Gastrocnemius medialis (tissue), 4 donors: ENCODE measurements around the gene LATS2.

Experiments used
- POLR2A ChIP-seq, 2 donors: fragments of 450-650 bp; IDR thresholded peaks; one replicate each; pipeline ENCODE4 v1.6.1; 2017; ENCODE audit warnings: antibody characterized with exemption in 2 of 2, mild to moderate bottlenecking in 2 of 2, moderate library complexity in 2 of 2
- TF ChIP-seq, protein P1 (sequence below), 5 experiments: fragments of 450-650 bp in 3 of 5; fragments of 200-600 bp in 2 of 5; sonication (generic) in 2 of 5; IDR thresholded peaks in 4 of 5; conservative IDR thresholded peaks in 1 of 5; 1 replicate in 4 of 5; 2 replicates in 1 of 5; pipeline ENCODE4 v1.5.1; 2016 to 2019; ENCODE audit warnings: antibody characterized with exemption in 5 of 5, mild to moderate bottlenecking in 3 of 5, moderate library complexity in 3 of 5

DNA sequence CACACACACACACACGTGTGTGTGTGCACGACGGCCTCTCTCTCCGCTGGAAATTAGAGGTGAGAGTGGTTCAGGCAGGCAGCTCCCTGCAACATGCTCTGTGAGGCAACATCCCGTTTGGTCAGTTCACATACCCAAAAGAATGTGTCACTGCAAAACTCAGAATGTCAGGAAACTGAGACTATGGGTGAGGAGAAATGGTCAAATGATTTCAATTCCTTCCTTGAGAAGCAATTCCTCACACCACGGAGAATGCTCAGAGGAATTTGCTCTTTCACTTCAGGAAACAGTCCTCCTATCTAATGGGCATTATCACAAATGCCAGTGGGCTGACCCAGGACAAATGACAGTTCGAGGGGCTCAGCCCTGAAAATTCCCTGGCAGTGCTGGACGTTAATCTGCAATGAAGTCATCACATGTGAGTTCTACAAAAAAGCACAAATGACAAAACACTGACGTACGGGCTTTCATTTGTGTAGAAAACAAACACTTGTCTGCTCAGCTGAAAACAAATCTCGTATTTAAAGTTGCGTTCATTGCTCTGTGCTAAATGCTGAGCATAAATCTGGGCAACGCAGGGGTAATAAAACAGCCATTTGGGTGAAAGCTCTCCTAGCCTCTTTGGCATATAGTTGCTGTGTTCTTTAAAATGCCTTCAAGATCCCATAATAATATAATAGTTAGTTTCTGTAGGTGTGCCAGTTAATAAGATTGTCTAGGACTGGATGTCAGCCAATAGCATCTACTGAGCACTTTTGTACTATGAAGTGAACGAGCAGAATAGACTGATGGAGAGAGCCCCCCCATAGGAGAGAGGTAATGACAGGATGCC lies 18.6 kb upstream of the LATS2 start:
- no peak for TF ChIP-seq POLR2A (IDR thresholded peaks at IDR 0.05)
- TF ChIP-seq, protein P1, sequence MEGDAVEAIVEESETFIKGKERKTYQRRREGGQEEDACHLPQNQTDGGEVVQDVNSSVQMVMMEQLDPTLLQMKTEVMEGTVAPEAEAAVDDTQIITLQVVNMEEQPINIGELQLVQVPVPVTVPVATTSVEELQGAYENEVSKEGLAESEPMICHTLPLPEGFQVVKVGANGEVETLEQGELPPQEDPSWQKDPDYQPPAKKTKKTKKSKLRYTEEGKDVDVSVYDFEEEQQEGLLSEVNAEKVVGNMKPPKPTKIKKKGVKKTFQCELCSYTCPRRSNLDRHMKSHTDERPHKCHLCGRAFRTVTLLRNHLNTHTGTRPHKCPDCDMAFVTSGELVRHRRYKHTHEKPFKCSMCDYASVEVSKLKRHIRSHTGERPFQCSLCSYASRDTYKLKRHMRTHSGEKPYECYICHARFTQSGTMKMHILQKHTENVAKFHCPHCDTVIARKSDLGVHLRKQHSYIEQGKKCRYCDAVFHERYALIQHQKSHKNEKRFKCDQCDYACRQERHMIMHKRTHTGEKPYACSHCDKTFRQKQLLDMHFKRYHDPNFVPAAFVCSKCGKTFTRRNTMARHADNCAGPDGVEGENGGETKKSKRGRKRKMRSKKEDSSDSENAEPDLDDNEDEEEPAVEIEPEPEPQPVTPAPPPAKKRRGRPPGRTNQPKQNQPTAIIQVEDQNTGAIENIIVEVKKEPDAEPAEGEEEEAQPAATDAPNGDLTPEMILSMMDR (IDR thresholded peaks at IDR 0.05 in 4 of 5, conservative IDR thresholded peaks at IDR 0.05 in 1 of 5) = no peak
